GM19035 (cell line): ENCODE measurements around the gene LCE1A.

Experiments used
- ATAC-seq: cut with Tn5 transposase; IDR thresholded peaks from one replicate; pipeline ENCODE4 v1.9.1; 2021; ENCODE audit not compliant: unreplicated experiment

The LCE1A gene, protein sequence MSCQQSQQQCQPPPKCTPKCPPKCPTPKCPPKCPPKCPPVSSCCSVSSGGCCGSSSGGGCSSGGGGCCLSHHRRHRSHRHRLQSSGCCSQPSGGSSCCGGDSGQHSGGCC

DNA sequence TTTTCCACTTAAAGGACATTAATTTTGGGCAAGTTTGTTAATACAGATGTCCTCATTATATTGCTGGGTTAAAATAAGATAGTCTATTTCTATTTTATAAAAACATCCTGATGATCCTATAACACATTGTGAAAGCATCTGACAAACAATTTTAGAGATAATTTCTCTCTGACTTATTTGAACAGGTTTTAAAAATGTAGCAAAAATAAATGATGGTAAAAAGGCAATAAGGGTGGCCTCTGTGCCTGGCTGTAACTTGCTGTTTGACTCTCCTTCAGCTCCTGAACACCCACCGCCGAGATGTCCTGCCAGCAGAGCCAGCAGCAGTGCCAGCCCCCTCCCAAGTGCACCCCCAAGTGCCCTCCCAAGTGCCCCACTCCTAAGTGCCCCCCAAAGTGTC lies at the start of gene LCE1A:
TSS of gene LCE1A (plus strand) at position 301 of the 400 bp plus-strand sequence. CDS start at position 301, 0 bp downstream.
- no peak for ATAC-seq

DNA sequence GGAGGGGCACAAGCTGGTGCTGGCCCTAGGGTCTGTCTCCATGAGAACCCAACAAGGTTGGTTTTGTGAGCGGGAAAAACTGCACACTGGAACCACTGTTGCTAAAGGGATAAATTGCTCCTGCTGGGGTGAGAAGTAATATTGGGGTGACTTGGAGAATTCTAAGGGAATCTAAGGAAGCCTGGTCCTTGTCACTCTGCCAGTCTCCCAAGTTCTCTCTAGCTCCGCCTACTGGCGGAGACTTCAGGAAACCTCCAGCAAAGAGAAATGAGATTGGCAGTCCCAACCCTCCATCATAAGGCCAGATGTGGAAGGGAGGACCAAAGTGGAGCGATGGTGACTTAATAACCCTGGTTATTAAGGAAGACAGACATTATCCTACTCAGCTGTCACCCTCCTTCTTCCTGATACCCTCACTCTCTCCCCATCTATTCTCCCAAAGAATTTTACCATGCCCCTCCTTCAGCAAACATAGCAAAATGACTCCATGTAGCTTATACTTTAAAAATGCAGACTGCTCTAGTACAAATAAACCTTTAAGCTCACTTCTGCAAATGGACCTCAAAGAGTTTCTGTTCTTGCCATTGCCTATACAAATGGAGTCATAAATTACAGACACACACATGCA lies 49.6 kb upstream of the LCE1A start:
- ATAC-seq: no peak

DNA sequence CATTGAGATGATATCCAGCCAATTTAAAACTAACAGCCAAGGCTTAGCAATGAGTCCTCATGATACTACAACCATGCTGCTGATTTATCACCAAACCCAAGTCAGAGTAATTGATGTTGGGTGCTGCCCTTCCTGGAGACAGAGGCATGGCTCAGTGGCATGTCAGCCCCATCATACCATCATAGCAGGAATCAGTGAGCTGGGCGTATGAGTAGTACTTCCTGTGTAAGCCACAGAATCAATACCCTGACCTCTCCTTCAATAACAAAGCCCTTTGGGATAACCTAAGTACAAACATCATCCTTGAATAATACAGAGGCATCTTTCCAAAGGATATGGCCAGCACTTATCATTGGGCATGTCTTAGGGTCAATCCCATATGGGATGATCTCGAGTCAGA lies 44.2 kb upstream of the LCE1A start:
- ATAC-seq: no peak

DNA sequence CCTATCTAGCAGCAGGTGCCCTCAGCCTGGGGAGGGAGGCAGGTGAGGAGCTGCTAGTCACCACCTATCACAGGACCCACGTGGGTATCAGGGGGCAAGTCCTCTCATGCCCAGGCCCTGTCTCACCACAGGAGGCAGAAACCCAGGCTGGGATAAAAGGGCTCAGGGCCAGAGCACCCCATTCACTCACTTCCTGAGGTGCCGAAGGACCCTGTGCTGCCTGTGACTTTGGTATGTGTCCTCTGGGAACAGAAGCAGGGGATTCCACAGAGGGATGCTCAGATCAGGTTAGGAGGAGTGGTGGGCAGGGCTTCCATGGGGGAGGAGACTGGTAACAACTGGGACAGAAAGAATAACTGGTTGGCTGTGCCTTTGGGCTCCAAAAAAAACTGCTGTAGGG lies 41.2 kb upstream of the LCE1A start, which contains the start of gene LCE1E:
TSS of gene LCE1E (plus strand) at position 181 of the 400 bp plus-strand sequence. CDS start 1,043 bp downstream, outside the sequence.
- no peak for ATAC-seq

DNA sequence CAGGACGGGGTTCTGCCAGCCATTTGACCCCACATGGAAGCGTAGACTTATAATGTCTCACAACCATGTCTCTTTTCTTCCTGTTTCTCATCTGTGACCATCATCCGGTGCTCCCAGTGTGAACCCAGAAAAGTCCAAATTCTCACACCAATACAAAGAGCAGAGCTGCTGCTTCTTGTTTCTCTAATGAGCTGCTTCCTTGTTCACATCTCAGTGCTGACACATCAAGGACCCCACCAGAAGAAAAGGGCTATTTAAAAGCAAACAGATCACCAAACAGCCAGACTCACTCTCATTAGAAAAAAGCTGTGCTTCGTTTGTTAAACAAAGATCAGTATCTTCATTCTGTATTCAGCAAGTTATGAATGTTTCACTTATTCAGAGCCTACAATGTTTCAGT lies 31.6 kb upstream of the LCE1A start:
- no peak for ATAC-seq

DNA sequence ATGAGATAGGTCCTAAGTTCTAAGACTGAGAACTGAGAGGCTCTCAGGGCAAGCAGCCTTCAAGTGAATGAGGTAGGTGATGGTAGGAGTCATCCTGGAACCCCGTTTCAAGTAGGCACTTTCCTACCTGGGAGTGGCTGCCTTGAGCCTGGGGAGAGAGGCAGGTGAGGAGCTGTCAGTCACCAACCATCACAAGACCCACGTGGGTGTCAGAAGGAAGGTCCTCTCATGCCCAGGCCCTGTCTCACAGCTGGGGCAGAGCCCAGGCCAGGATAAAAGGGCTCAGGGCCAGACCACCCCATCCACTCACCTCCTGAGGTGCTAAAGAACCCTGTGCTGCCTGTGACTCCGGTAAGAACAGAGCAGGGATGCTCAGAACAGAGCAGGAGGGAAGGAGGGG lies 30.9 kb upstream of the LCE1A start, which contains the start of gene LCE1D:
TSS of gene LCE1D (plus strand) at position 301 of the 400 bp plus-strand sequence. CDS start 1,074 bp downstream, outside the sequence.
- no peak for ATAC-seq

DNA sequence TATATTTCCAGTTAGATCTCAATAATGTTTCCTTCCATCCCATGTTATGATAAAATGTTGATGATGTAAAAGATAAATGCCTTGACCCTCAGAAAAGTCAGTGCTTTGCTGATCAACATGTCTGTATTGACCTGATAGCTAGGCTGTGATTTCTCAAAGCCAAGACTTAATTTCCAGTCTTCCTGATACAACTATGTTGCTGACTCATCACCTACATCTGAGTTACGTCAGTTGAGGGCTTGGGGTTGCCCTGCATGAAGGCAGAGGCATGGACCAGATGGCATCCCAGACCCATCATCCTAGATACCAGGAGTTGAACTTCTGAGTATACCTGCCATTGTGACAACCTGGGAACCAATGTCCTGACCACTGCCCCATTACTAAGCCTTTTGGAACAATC lies 25.9 kb upstream of the LCE1A start:
- no peak for ATAC-seq

DNA sequence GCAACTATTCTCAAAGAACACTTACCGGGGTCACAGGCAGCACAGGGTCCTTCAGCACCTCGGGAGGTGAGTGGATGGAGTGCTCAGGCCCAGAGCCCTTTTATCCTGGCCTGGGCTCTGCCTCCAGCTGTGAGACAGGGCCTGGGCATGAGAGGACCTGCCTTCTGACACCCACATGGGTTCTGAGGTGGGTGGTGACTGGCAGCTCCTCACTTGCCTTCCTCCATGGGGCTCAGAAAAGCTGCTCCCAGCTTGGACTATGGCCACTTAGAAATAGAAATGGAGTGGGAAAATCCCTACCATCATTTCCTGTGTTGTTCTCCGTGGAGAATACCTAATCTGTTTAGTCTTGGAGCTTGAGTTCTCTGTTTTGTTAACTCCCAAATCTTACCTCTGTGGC lies 20.7 kb upstream of the LCE1A start, which contains the start of gene LCE1C:
TSS of gene LCE1C (minus strand) at position 76 of the 400 bp plus-strand sequence. CDS start 1,173 bp downstream, outside the sequence.
- ATAC-seq: no peak

DNA sequence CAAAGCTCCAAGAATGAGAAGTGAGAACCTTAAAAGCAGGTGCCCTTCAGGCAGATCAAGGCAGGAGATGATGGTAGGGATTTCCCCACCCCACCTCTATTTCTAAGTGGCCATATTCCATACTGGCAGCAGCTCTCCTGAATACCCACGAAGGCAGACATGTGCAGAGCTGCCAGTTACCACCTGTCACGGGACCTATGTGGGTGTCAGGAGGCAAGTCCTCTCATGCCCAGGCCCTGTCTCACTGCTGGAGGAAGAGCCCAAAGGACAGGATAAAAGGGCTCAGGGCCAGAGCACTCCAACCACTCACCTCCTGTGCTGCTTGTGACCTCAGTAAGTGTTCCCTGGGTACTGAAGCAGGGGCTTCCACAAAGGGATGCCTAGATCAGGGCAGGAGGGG lies 16.2 kb upstream of the LCE1A start:
- no peak for ATAC-seq

DNA sequence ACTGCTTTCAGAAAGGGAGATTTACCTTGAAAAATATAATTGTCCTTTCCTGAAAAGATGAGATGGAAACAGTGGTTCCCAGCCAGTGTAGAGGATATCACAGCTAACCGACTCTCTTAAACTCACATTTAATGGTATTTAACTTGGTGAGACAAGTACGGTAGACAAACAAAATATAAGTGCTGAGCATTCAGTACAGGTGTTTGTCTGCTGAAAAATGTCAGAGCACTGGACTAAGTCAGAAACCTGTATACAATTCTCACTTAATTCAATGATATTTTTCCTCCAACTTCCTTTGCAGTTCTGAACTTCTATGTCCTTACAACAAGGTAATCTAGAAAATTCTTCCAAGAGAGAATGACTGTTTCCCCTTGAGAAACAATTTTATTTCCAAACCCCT lies 15.6 kb upstream of the LCE1A start, which contains the start of gene LCE1B:
TSS of gene LCE1B (plus strand) at position 301 of the 400 bp plus-strand sequence. CDS start 476 bp downstream, outside the sequence.
- ATAC-seq: no peak

DNA sequence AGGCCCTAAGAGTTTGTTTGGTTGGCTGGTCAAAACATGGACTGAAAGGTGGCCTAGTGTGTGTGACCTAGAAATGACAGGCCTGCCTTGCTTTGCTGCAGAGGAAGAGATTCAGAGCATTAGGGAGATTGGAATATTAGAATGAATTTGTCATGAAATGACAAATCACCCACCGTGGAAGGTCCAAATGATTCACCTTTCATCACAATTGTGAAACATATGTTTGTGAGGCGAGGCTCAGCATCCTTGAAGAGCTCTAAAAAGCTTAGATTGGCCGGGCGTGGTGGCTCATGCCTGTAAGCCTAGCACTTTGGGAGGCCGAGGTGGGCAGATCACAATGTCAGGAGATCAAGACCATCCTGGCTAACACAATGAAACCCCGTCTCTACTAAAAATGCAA lies 10.0 kb upstream of the LCE1A start:
- ATAC-seq: no peak

DNA sequence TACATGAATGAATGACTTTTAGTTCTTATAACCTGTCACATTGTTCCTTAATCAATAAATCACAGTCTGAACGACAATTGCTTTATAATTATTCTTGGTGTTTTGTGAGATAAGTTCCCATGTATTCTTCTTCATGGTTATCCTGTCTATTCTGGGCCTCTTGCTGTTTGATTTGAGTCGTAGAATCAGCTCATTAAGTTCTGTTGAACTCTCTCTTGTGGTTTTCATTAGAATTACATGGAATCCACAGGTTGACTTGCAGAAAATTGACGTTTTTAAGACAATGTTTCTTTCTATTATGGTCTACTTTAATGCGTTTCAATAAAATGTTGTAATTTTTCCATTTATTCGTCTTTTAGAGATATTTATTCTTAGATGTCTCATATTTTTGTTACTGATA lies 4.0 kb upstream of the LCE1A start:
- ATAC-seq: no peak

DNA sequence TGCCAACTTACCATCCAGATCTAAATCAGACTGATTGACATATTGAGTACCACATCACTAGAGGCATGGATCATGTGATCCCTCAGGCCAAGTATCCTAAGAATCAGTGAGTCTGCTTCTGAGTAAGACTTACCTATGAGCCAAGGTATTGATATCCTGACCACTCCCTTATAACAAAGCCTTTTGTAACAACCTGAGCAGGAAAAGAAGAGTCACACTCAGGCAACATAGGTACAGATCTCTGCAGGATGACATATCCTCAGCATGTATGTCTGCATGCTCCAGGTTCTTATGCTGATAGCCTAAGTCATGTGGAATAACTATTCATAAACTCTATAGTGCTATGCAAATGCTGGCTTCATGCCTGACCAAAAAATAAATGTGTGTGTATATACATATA lies 2.3 kb upstream of the LCE1A start:
- ATAC-seq: no peak

DNA sequence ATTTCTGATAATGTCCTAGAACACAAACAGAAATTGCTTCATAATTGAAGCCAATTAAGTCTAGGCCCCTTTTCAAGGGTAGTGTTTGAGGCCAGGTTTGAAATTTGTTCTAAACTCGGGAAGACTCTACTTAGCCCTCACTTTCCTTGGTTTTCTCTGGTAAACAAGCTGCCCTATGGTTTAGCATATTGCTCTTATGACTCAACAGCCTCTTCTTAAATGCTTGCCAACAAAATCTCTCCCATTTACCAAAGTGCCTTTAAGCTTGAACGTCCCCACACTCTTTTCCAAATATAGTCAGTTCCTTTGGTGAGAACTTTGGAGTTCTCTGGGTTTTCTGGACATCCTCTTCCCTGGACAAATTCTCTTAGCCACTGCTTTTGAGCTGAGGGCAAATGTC lies 9.6 kb downstream of the LCE1A start:
- ATAC-seq: no peak

DNA sequence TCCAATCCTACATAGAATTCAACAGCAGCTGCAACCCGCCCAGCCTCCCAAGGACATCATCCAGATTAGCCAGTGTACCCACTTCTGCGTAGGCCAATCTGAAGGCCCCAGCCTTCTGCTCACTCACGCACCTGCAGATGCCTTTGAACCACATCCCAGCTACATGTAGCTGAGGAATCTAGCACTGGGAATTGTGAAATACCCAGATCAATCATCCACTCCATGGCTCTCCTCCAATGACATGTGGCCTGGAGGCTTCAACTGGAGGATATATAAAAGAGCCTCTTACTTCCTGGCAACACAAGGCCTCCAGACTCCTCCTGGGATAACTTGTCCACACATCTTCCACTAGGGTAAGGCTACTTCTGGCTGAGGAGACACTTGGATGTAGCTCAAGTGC lies 15.3 kb downstream of the LCE1A start, which contains the start of gene LCE6A:
TSS of gene LCE6A (plus strand) at position 301 of the 400 bp plus-strand sequence. CDS start 665 bp downstream, outside the sequence.
- ATAC-seq: no peak

DNA sequence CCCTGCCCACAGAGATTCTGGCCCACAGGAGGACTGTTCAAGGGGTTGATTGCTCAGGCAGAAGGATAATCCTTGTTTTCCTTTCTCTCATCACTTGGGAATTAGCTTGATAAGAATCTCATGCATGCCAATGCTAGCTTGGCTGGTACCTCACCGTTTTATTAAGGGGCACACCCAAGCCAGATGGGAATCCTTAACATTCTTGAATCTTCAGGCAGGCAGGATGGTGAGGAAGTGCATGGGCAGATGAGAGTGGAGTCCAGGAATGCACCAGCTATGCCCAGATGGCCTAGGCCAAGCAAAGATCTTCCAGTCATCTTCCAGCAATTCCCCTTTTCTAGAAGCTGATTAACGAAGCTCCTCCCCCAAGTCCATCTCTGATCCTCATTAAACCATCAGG lies 28.4 kb downstream of the LCE1A start:
- no peak for ATAC-seq

DNA sequence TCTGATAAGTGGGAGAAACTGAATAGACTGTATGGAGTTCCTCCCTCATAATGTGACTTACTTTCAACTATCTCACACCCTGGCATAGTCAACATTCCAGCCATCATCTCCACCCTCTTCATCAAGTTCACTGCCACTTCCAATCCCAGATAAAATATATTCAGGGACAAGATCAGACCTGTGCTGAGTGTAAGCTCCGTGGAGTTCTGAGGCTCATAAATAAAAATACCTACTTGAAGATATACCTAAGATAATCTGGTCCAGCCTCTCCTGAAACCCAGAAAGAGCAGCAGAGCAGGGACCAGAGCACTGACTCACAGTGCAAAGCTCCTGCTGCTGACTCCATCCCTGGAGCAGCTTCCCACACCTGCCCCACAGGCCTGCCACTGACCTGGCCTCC lies 30.8 kb downstream of the LCE1A start:
- no peak for ATAC-seq

DNA sequence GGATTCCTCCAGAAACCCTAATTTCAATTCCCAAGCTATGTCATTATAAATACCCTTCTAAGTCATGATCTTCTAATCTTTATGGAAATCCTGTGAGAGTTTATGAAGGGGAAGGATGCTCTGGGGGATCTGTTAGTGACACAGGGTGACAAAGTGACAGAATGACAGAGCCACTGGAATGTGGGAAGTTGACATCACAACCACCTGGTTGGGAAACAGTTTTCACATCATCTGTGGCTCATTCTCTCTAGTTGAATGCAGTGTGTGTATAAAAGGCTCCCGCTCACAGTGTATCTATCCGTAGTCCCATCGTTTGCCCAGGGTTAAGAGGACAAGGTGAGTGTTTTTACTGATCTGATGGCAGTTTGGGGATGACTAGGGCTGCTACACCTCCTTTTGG lies 32.4 kb downstream of the LCE1A start, which contains the start of gene LCE7A:
TSS of gene LCE7A (plus strand) at position 301 of the 400 bp plus-strand sequence. CDS start 702 bp downstream, outside the sequence.
- no peak for ATAC-seq

DNA sequence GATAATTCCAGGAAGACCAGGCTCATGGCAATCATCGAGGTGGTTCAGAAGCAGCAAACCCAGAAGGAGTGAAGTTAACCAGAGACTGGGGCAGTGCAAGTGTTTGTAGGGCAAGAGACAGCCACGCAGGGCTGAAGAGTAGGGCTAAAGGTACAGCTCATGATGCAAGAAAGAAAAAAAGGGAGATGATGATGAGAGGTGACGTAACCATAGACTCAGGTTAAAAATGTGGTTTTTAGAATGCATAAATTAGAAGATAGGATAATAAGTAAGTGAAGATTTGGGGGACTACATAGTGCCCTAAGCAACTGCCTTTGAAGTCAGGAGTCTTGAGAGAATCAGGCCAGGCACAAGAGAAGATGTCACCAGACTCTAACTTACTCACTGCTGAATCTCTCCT lies 32.9 kb downstream of the LCE1A start:
- no peak for ATAC-seq

DNA sequence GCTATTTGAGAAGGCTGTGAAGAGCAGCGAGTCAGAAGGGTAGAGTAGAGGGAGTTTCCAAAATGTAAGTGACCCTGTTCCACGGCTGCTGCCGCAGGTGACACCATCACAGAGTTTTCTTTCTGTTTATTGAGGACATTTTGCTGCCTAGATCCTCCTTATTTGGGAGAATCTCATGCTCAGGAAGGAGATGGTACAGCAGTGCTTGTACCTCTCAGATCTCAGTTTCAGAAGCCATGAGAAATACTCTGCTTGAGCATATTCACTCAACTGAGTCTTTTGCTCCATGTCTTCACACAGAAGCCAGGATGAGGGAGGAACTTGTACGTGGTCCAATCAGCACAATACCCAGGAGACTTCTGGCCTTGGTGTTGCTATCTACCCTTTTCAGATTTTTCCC lies 34.1 kb downstream of the LCE1A start:
- no peak for ATAC-seq

DNA sequence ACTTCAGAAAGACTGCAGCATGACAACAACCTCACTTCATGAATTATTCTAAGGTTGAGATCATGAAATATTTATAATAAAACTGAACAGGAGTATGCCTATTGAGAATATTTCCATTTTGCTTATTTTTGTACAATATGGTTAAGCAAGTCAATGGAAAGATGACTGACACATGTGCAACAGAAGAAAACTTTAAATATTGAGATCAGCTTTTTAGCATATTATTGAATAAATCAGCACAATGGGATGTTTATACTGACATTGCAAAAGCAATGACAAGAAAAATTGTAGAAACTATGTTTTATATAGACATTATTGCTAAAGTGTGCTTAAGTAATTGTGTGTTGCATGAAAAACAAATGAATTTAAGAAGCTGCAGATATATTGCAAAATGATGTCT lies 37.2 kb downstream of the LCE1A start:
- ATAC-seq: no peak

DNA sequence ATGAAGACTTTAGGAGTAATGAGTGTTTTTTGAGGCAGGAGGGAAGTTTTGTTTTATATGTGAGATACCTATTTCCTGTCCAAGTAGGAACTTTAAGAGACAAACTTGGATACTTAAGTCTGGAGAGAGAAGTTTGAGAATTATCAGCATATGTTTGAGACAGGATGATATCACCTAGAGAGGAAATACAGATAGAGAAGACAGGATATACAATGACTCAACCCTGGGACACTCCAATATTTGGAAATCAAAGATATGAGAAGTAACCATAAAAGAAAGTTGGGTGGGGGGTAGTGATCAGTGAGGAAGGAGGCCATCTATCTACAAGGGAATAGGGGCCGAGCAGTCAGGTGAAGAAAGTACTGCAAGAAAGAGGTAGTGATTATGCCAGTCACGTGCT lies 39.0 kb downstream of the LCE1A start:
- no peak for ATAC-seq
